Mammary epithelial cell (primary cell): ENCODE data around the gene PRR20C.

Source experiments
- CTCF ChIP-seq, 2 donors: IDR thresholded peaks in 1 of 2; conservative IDR thresholded peaks in 1 of 2; 2 replicates each; pipeline ENCODE4 v1.5.1; 2011 to 2012; ENCODE audit warnings: inconsistent platforms in 2 of 2, low read length in 2 of 2, mild to moderate bottlenecking in 2 of 2, control low read depth in 1 of 2, low read depth in 1 of 2; ENCODE audit not compliant: insufficient read depth in 1 of 2; ENCODE audit errors: extremely low read depth in 1 of 2
- EZH2 ChIP-seq: IDR thresholded peaks from 2 replicates; pipeline ENCODE4 v1.6.1; 2012; ENCODE audit warnings: low read length, inconsistent platforms, borderline replicate concordance

- TF ChIP-seq CTCF (conservative IDR thresholded peaks at IDR 0.05 in 1 of 2, IDR thresholded peaks at IDR 0.05 in 1 of 2; ENCODE audit: extremely low read depth in 1 of 2, insufficient read depth in 1 of 2, low read depth in 1 of 2, low read length in 2 of 2): no peak
- no peak for TF ChIP-seq EZH2
Observed at GRCh38 chr13:57114945-57115344, 38.9 kb upstream of the PRR20C start.
